H54 (cell line): ENCODE results near the gene SEL1L3.

Source experiments
- DNase-seq: peaks from one replicate; pipeline ENCODE4 v3.0.0; 2011; ENCODE audit warnings: low spot score, mixed read lengths; ENCODE audit not compliant: insufficient read length
- FAIRE-seq: peaks from 3 replicates; lab custom pipeline; 2011; peaks lifted over from hg19 to GRCh38; lab: Jason Lieb, UNC
- POLR2A ChIP-seq: IDR thresholded peaks from 2 replicates; pipeline ENCODE4 v1.6.1; 2011; ENCODE audit warnings: low read depth, mild to moderate bottlenecking, low read length

Gene SEL1L3

DNA sequence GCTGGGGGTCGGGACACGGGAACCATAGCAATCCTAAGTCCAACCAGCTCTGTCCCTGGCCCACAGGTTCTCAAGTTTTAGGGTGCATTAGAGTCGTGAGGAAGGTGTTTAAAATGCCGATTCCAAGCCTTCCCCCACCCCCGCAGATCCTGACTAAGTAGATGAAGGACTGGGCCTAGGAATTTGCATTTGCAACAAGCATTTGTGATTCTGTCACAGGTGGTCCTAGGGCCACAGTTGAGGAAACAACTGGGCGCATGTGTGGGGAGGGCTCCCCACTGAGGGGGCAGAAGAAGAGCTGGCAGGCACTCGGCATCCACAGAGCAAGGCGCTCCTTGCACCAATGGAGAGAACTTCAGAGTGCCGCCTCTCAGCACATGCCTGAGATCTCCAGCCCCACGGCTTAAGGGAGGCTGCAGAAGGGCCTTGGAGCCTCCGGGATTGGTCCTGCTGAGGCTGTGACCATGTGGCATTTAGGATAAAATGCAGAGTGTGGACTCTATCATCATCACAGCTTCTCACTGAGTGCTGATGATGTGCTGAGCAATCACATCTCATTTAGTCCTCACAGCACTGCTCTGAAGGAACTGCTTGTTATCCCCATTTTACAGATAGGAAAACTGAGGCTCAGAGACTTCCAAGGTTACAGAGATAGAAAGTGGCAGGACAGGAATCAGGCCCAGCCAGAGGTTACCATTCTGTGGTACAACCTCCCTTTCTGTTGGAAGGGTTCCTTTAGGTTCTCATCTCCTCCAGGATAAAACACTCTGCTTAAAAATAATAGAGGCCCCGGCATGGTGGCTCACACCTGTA is 16.7 kb downstream of the SEL1L3 start:
- TF ChIP-seq POLR2A = no peak
- DNase-seq (no peak), FAIRE-seq (no peak)

DNA sequence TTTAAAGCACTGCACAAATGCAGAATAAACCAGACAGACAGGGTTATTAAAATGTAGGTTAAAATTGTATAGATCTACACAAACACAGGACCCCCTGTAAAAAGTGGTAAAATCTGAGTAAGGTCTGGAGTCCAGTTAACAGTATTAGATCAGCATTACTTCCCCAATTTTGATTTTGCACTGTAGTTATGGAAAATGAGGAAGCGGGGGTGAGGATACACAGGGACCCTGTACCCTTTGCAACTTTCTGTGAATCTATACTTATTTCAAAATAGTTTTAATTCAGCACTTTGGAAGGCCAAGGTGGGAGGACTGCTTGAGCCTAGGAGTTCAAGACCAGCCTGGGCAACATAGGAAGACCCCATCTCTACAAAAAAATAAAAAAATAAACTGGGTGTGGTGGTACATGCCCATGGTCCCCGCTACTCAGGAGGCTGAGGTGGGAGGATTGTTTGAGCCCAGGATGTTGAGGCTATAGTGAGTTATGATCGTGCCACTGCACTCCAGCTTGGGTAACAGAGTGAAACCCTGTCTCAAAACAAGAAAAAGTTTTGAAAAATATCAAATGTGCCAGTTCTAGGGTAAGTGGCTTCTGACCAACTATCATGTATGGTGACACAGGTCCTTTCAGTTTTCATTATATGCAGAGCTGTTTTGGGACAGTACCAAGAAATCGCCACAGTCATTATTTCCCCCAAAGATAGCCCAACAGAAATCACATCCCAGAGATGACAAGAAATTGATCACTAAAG is 17.7 kb downstream of the SEL1L3 start:
- TF ChIP-seq POLR2A = no peak
- DNase-seq = no peak
- no peak for FAIRE-seq

DNA sequence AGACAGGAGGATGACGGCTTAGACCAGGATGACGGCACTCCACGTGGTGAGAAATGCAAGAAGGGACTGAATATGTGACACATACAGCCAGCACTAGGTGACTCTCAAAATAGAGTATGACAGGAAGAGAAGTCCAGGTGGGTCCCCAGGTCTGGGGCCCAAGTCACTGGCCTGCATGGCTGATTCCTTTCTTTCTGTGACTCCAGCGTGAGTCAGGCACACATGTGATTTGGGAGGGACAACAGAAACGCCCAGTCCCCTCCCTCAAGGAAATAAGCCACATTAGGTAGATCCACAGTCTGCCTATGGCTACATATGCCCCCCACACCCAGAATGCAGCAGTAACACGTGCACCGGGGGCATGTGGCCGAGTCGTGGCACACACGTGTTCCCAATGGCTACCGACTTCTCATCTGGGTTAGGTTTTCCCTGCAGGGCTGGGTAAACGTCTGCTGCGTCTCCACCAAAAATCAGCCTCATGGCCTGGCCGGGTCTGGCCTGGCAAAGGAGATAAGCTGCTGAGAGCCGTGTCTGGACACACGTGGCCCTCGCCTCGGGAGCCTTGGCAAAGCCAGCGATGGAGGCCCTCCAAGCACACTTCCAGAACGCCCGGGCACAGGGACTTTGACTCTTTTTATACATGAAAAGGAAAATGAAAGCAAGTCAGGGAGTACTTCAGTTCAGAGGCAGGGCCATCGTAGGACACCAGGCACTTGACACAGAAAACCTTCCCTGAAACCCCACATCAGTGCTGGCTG is 19.3 kb downstream of the SEL1L3 start:
- no peak for TF ChIP-seq POLR2A
- no peak for FAIRE-seq
- no peak for DNase-seq

DNA sequence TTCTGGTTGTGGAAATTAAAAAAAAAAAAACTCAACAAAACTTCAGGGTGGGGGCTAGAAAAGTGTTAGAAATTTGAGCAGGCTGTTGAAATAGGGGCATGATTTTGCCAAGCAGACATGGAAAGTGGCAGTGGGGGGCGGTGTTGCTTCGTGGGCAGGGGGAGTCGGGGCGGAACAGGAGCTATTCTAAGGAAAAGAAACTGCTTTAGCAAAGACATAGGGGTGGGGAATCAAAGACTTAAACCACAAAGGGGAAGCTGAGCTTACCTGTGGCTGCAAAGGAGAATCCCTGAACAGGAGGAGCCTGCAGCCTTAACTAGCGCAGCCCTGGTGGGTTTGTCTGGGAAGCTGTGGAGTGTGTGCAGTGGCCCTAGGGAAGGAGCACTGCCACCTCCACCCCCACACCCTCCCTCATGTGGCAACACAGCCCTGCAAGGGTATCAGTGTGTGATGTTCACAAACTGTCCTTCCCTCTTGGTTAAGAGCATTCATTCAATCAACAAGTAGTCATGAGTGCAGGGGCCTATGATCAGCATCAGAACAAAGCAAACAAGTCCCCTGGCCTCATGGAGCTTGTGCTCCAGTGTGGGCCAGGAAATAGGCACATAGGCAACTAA is 20.5 kb downstream of the SEL1L3 start:
- DNase-seq (no peak), FAIRE-seq (no peak)
- no peak for TF ChIP-seq POLR2A

DNA sequence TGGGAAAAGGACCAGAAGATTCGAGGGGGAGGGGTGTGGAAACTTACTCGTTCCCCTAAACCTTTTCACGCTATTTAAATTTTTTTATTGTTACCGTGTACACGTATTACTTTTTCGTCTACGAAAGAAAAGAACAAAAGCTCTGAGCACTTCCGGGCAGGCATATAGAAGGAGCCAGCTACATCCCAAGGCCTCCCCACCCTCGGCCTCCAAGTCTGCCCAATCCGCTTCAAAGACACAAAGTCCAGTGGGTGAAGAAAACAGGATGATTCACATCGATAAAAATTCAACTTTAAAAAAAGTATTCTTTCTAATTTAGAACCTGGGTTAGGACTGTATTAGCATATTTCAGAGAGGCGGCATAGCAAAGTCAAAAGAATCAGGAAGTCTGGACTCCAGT is 23.1 kb downstream of the SEL1L3 start:
- FAIRE-seq = no peak
- DNase-seq = no peak
- TF ChIP-seq POLR2A = no peak

DNA sequence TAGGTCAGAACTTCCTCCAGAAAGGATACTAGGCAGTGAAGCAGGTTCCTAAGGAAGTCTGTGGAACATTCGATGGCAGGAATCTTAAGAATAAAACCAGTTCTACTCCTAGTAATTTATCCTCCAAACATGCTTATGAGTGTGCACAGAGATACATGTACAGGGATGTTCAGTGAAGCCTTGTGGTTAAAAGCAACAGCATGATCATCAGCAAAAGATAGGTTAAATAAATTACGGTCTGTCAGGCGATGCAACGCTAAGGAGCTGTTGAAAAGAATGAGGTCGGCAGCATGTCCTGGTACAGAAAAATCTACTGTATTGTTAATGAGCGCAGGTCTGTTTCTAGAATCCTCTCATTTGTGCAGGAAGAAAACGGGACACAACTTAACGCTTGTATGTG is 23.6 kb downstream of the SEL1L3 start:
- no peak for FAIRE-seq

DNA sequence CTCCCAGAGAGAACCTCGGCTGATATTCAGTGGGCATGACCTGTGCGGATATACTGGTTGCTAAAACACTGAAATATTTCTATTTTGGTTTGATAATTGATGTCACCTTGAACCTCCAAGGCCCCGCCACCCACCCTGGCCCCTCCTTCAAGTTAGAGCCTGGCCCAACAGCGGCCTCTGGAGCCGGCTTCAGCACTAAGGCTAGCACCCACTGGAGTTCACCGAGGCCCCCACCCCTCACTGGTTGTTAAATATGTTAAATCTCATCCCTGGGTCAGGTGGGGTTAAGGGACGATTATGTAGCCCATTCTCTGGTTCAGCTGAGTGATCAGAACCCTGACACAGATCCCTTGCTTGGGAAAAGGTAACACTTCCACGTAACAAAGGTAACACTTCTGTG is 24.3 kb downstream of the SEL1L3 start:
- FAIRE-seq (no peak), DNase-seq (no peak)
- no peak for TF ChIP-seq POLR2A

More for the DNA sequence above, 23.6 kb downstream of the SEL1L3 start:
- no peak for DNase-seq
- TF ChIP-seq POLR2A = no peak

DNA sequence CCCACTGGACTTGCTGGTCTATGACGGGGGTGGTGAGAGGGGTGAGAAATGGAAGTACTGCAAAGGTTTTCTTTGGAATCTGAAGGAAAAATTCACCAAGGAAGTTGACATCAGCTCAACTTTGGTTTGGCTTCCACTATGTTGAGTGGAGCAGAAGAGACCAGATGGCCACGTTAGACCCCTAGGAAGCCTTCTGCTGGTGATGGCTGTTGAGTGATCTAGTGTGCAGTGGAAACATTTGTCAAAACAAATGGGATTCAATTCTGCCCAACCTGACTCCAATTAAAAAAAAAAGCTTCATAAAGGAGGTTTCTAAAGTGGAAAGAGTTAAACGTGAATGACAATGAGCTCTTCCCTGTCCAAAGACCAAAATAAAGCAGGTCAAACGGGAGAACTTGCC is 25.7 kb downstream of the SEL1L3 start:
- no peak for FAIRE-seq
- DNase-seq = no peak
- TF ChIP-seq POLR2A = no peak

DNA sequence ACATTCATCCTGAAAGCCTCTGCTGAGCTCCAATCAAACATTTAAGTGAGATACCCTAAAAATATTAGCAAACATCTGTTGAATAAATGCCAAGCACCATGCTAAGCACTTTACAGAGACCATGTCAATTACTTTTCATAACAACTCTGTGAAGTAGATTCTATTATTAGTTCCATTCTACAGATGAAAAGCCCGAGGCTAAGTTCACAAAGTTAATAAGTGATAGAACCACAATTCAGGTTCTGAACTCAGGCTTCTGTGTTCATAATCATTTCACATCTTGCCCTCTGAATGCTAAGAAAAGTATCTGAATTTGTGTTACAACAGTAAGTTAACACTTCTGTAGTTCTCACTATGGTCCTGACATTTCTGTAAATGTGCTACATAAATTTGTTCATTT is 27.4 kb downstream of the SEL1L3 start:
- DNase-seq (no peak), FAIRE-seq (no peak)
- no peak for TF ChIP-seq POLR2A

DNA sequence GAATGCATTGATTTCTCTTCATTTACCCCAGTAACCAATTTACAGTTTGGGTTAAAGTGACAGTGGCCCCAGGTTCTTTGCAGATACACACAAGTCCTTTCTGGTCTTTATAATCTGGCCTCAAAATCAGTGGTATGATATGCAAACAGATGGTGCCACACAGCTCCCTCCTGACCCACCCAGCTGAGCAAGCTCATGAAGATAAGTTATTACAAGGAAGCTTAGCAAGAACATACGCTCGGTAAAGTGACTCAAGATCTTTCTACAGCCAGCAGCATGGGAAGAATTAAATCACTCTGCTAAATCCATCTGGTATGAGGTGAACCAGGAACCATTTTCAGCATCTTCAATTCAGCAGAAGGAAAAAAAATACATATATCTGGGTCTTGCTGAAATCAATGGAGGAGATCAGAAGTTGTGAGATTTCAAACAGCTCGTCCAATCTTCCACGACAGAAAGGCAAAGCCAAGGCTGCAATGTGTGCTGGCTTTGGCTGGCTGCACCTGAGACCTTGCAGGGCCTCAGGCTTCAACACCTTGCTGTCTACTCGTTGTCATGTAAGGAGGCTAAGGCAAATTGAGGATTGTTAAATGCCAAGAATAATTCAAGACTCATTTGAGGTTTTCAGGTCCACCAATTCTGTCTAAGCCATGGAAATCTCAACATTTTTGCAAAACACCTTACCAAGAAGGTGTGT is 28.2 kb downstream of the SEL1L3 start:
- DNase-seq = no peak
- FAIRE-seq = no peak
- TF ChIP-seq POLR2A = no peak

DNA sequence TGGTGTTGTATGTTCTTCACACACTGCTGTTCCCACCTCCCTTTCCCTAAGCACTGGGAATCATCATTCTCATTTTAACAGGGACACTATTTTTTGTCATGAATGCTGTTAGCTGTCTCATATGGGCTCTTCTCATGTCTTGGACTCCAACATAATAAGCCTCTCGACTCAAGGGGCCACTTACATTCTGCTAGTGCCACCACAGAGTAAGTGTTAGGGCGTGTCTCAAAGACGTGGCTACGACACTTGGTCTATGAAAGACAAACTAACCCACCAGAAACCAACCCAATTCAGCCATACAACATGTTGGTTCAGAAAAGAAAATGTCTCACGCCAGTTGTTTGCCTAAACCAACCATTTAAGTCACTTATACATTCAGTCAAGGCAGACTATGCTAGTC is 32.2 kb downstream of the SEL1L3 start:
- no peak for FAIRE-seq
- no peak for TF ChIP-seq POLR2A
- DNase-seq = no peak

DNA sequence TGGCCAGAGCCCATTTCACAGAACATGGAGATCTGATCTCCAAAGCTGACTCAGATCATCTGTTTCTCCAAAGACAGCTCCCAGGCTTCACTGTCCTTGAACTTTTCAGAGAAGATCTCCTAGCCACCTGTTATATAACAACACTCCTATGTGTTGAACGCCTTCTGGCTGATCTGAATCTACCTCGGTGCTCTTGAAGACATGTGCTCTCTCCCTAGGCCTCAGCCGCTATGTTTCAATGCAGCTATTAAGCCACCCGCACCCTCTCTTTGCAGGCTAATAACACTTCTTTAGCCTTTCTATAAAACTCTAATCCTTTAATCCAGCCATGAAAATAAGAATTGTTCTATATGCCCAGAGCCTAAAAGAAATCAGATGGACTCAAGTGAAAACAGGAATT is 34.9 kb downstream of the SEL1L3 start:
- no peak for FAIRE-seq
- TF ChIP-seq POLR2A = no peak
- DNase-seq = no peak

DNA sequence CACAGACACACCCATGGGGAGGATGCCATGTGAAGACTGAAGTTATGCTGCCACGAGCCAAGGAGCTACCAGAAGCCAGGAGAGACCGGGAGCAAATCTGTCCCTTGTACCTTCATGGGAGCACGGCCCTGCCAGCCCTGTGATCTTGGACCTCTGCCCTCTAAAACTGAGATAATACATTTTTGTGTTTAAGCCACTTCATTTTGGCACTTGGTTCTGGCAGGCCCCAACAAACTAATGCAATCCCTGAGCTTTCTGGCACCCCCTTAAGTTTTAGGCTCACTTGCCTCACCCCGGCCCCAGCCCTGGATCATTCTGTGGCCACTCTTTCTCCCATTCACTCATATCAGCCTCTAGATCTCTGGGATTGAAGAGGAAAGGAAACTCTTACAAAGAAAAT is 35.4 kb downstream of the SEL1L3 start:
- DNase-seq (no peak), FAIRE-seq (no peak)
- no peak for TF ChIP-seq POLR2A
